DOHH2 (cell line): ENCODE data around the gene MAP2K7.

Source experiments
- CTCF ChIP-seq: fragments of 200-600 bp; sonication (generic); IDR thresholded peaks from one replicate; pipeline ENCODE4 v1.5.1; 2014; ENCODE audit warnings: antibody characterized with exemption, mild to moderate bottlenecking, low read depth, low read length; ENCODE audit not compliant: poor library complexity, severe bottlenecking
- EZH2phosphoT487 ChIP-seq: fragments of 200-600 bp; sonication (generic); IDR thresholded peaks from 2 replicates; pipeline ENCODE4 v1.6.1; 2017; ENCODE audit warnings: borderline replicate concordance, mild to moderate bottlenecking, antibody characterized with exemption, low read length, moderate library complexity, mixed read lengths

DNA sequence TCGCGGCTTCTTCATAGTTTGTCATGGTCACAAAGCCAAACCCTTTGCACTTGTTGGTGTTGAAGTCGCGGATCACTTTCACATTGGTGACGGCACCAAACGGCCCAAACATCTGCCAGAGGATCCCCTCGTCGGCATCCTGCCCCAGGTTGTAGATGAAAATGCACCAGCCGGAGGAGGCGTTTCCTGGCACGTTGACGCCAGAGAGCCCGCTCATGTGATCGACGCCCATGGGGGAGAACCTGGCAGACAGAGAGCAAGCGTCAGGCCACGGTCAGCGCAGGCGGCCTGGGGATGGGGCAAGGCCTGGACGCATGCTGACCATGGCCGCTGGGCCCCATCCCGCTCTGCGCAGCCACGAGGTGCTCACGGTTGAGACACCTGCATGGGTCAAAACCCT, 59.9 kb downstream of the MAP2K7 start:
- TF ChIP-seq CTCF = no peak
- TF ChIP-seq EZH2phosphoT487 = no peak
